Neural cell (in vitro differentiated cells): ENCODE measurements around the gene IFNA21.

Experiments
- MXI1 ChIP-seq: fragments of 450-650 bp; conservative IDR thresholded peaks from 2 replicates; pipeline ENCODE4 v1.6.1; 2014; ENCODE audit warnings: antibody characterized with exemption, mild to moderate bottlenecking; ENCODE audit not compliant: poor library complexity, severe bottlenecking
- POLR2AphosphoS5 ChIP-seq: IDR thresholded peaks from 2 replicates; pipeline ENCODE4 v1.6.1; 2012
- TF ChIP-seq, protein P1 (sequence below): fragments of 450-650 bp; IDR thresholded peaks from 2 replicates; pipeline ENCODE4 v1.5.1; 2014; ENCODE audit warnings: antibody characterized with exemption, mild to moderate bottlenecking, moderate library complexity; ENCODE audit not compliant: poor library complexity, severe bottlenecking

DNA sequence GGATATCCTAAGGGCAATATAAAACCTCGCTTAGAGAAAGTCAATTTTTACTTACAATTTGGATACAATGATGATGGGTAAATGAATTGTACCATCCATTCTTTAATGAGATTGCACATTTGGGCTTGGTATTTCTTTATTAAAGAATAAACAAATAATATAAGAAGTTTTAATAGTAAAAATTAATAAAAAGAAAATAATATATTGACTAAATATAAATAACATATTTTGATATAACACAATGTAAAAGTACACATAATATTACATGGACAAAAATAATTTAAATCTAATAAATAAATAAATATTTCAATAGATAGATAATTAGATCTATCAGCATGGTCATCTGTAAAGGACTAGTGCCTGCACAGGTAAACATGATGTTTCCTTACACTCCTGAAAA is 944 bp downstream of the IFNA21 start:
- TF ChIP-seq, protein P1, sequence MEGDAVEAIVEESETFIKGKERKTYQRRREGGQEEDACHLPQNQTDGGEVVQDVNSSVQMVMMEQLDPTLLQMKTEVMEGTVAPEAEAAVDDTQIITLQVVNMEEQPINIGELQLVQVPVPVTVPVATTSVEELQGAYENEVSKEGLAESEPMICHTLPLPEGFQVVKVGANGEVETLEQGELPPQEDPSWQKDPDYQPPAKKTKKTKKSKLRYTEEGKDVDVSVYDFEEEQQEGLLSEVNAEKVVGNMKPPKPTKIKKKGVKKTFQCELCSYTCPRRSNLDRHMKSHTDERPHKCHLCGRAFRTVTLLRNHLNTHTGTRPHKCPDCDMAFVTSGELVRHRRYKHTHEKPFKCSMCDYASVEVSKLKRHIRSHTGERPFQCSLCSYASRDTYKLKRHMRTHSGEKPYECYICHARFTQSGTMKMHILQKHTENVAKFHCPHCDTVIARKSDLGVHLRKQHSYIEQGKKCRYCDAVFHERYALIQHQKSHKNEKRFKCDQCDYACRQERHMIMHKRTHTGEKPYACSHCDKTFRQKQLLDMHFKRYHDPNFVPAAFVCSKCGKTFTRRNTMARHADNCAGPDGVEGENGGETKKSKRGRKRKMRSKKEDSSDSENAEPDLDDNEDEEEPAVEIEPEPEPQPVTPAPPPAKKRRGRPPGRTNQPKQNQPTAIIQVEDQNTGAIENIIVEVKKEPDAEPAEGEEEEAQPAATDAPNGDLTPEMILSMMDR: no peak
- TF ChIP-seq POLR2AphosphoS5: no peak
- TF ChIP-seq MXI1: no peak
